SKM-1 (cell line): ENCODE data around the gene KRT85.

Experiments used
- DNase-seq: peaks from one replicate; lab custom pipeline; 2025; ENCODE audit not compliant: unreplicated experiment; lab: John Stamatoyannopoulos, UW

Gene KRT85

DNA sequence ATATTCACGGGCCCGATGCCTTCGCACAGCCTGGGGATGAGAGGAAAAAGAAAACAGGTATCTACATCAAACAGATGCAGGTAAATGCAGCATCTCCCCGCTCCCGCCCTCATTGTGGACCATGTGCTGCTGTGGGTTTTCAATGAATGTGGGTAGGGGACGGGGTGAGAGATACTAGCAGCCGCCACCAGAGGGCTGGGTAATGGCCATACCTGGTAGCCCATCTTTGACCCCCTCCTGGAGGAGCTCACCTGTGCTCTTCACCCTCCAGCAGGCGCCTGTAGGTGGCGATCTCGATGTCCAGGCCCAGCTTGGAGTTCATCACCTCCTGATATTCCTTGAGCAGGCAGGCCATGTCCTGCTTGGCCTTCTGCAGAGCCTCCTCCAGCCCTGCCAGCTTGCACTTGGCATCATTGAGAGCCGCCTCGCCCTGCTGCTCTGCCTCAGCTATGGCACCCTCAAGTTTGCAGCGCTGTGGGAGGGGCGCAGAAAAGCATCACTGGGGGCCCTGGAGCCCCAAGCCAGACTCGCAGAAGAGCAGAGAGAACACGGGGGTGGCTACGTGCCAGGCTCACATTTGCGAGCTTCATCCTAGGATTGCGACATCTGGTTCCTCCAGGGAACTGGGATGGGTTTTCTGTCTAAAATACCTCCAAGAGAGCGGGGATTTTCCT lies 28.6 kb upstream of the KRT85 start:
- no peak for DNase-seq

DNA sequence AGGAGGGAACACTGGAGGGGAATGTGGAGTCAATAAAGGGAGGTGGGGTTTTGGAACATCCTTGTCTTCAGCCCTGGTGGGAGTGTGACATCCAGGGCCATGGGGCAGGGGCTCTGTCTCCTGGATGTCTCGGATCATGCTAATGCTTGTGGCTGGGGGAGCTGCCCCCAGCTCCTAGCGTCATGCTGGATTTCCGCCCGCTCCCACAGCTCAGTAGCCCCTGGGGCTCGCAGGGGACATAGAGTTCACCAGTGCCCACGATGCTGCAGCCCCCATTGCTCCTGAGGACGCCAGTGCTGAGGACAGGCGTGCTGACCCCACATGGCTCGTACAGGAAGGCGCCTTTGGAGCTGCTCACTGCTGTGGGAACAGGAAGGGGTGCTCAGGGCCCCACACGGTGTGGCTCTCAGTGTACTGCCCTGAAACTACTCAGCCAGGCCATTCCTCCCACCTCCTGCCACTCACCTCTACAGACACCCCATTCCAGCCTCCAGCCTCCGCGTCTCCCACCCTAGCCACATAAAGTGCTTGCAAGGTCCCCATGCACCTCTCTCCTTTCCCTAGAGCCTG lies 27.6 kb upstream of the KRT85 start:
- no peak for DNase-seq

GRCh38 chr12:52392465-52393007 lies 25.3 kb upstream of the KRT85 start:
- no peak for DNase-seq

- DNase-seq: no peak
Observed at GRCh38 chr12:52391618-52392002, 24.3 kb upstream of the KRT85 start.

DNA sequence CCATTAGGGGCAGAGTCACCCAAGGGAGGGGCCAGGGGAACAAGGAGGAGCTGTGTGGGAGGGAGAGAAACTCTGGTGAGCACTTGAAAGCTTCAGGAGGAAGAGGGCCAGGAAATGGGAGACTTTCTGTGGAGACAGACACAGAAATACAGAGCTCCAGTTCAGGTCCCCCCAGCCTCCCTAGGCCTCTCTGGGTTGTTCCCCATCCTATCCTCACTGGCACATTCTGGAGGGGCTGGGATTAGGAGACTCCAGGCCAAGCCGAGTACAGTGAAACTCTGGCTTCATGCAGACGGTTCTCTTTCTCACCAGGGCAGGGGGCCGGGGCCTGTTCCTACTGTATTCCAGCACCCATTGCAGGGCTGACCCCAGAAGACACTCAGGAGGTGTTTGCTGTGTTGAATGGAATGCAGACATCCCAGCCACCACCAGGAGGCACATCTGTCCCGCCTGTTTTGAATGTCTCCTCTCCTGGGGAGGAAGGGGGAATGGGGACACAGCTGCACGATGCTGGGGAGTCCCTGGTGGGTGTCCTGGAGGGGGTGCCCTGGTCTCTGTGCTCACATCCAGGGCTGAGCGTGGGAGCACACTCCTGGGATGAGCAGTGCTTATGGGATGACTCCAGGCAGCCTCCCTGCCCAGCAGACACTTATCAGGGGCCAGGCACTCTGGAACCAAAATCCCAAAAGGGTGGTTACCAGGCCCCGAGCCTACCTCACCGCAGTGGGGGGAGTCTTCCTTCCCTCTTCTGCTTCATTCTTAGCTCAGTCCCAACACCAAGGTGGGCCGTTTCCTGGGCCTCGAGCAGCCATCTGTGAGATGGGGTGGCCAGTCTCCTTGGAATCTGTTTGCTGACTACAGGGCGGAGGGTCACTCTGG lies 23.7 kb upstream of the KRT85 start:
- no peak for DNase-seq

GRCh38 chr12:52389313-52390207 lies 22.3 kb upstream of the KRT85 start:
- DNase-seq: no peak

DNA sequence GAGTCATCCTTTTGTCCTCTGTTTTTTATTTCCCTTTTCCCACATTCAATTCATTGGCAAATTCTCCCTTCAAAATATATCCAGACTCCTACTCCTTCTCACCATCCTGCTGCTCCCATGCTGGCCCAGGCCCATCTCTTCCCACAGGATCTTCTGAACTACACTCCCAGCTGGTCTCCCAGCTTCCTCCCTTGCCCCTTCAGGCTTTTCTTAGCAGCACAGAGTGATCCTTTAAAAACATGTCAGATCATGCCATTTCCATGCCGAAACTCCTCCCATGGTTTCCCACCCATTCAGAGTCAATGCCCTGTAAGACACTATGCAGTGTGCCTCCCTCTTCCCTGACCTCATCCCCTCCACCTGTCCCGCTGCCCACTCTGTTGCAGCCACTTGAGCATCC lies 20.6 kb upstream of the KRT85 start:
- no peak for DNase-seq

GRCh38 chr12:52385226-52385702 lies 18.0 kb upstream of the KRT85 start, which contains the start of gene KRT84:
KRT84 (minus strand) TSS chr12:52385652; CDS start chr12:52385585, 67 bp downstream.
- DNase-seq: no peak

- no peak for DNase-seq
Observed at GRCh38 chr12:52383331-52383730, 16.1 kb upstream of the KRT85 start.

DNA sequence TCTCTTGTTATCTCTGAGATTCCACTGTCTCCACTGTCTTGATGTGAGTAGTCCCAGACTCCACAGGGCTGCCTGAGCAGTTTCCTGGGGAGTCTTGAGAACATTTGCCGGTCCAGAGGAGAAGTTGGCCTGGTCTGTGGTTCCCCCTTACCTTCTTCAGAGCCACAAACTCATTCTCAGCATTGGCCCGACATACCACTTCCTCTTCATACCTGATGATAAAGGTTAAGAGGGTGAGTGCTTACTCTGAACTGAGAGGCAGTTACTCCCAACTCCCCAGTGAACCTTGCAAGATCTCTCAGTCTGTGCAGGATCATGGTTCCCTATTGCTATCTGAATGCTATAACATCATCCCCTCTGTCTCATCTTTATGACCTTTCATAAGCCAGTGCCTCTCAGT lies 15.6 kb upstream of the KRT85 start:
- DNase-seq: no peak

GRCh38 chr12:52381206-52381605 lies 13.9 kb upstream of the KRT85 start:
- DNase-seq: no peak

GRCh38 chr12:52380271-52380694 lies 13.0 kb upstream of the KRT85 start:
- DNase-seq: no peak

- DNase-seq: no peak
Observed at GRCh38 chr12:52379536-52379935, 12.3 kb upstream of the KRT85 start.

GRCh38 chr12:52378091-52378490 lies 10.8 kb upstream of the KRT85 start:
- DNase-seq: no peak

DNA sequence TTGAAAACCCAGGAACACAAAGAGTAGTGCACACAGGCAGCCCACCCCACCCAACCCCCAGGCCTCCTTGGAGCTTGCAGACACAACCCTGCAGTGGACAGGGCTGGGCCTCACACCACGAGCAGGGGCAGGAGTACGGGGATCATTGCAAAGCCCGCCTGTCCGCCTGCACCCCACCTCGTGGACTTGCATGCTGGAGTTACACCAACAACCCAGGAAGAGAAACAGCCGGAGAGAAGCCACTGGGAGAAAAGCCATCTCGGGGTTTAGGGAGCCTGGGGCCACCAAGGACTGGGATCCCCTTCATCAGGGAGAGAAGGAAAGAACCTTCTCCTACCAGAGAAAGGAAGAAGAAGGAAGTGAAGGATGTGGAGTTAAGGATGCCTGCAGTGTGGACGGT lies 10.0 kb upstream of the KRT85 start:
- no peak for DNase-seq

DNA sequence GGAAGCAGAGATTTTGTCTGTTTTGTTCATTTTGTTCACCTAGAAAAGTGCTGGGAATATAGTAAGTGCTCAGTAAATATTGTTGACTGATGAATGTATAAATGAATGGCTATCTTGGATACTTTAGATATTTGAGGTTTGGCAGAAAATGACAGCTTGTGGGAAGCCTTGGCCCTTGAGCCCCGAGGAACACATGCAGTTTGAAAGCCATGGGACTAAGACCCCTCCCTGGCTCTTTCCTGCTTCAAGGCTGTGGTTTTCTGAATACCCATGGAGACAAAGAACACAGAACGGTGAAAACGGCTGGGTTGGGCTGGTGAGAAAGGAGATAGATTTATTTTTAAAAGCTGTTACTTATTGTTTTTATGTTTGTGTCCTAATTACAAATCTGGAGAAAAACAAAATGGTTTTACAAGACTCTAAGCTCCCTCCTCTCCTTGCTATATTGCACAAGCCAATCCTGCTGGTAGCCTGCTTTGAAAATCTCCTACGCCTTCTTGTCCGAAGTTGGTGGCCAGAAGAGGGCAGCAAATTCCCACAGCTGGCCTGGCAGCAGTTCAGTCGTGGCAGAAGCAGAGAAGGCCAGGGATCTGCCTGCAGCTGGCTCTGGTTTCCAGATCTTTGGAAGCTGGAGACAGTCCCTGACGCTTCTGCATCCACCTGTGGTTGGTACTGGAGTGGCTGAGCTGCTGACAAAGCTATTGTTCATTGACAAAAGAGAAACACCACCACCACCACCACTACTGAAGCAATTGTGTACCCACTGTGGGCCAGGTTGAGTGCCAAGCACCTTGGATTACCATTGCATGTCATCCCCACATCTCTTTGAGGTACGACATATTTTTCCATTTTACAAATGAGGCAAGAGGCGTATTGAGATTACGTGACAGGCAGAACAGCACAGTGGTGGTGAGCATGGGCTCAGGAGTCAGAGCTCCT lies 5.2 kb upstream of the KRT85 start:
- DNase-seq: peak; percentile 5

GRCh38 chr12:52371716-52372115 lies 4.4 kb upstream of the KRT85 start:
- DNase-seq: no peak

DNA sequence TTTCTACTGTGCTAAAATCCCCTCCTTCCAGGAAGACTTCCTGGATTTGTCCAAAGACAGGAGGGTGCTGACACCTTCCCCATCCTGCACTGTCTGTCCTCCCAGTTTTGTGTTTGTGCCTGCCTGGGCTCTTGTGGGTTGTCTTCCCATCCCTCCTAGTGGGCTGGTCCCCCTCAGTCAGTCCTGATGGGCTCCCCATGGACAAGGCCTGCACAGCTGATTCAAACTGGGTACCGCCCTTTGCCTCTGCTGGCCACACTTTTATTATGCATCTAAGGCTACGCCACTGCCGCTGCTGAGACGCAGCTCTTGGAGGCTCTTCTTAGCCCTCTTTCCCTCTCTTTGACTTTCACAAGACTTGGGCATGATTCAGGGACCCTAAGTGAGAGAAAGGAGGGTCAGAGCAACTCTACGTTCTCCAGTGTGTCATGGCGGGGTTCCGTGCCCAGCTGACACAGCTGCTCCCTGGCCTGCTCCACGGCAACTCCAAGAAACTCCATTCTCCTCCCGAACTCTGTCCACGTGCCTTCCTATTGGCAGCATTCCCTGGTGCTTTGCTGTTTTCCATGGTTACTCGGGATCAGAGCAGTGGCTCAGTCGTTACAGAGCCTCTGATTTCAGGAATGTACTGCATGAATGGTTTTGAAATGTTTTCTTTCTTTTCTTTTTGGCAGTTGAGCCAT lies 3.8 kb upstream of the KRT85 start:
- DNase-seq: no peak

DNA sequence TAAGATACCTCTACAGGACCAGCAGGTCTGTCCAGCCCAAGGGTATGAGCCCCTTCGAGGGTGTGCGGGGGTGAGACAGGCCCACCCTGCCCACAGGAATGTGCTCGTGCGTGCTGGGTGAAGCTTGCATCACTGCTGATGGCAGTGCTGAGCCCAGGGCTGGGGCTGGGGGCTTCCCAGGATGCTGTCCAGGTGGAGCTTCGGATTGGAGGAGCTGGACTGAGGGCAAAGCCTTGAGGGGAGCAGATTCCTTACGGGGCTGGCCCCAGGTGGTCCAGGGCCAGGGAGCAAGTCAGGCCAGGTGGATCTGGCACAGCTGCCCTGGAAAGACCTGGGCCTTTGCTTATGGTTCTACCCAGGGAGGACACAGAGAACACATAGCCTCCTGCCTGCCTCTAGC lies 2.5 kb upstream of the KRT85 start:
- DNase-seq: no peak
